HepG2 (cell line): Measurements from ENCODE around the gene SMAP2. TPM values are rescaled to one million over a fixed set of nuclear protein-coding genes. Genes with fewer than 3 reads are reported as not detected.

Experiments
- ATAC-seq: fragments of 200-7000 bp; cut with Tn5 transposase; 3 replicates; pipeline ENCODE4 v1.9.1; 2020; ENCODE audit warnings: mild to moderate bottlenecking, moderate library complexity
- BruUV-seq: library from RNA; stranded (reverse); fragments of 400-500 nt; replicated peaks from 2 replicates; lab custom pipeline; 2021; lab: Mats Ljungman, UMichigan
- CTCF ChIA-PET: fragments of 300-600 bp; formaldehyde crosslinking; extraction: SDS; loops from one replicate; lab custom pipeline; 2021; ENCODE audit warnings: low total read pairs, inconsistent platforms, low intra/inter-chr PET ratio; lab: Yijun Ruan, JAX
- POLR2A ChIA-PET: fragments of 350-600 bp; sonication (Branson Sonifier 250); formaldehyde crosslinking; loops from one replicate; lab custom pipeline; 2020; ENCODE audit warnings: antibody characterized with exemption, inconsistent platforms; lab: Yijun Ruan, JAX
- DNase-seq: peaks from one replicate; pipeline ENCODE4 v3.0.0-alpha.2; 2015; ENCODE audit warnings: low spot score
- FAIRE-seq: peaks from 3 replicates; lab custom pipeline; 2011; peaks lifted over from hg19 to GRCh38; lab: Jason Lieb, UNC
- H2AFZ ChIP-seq: one replicate; pipeline ENCODE4 v1.6.1; 2011; ENCODE audit warnings: low read length, inconsistent platforms
- H3K27ac ChIP-seq: fragments of 300-600 bp; 3 replicates; pipeline ENCODE4 v1.8.0; 2011; ENCODE audit warnings: mixed run types, mild to moderate bottlenecking, mixed read lengths, low read length, inconsistent platforms; ENCODE audit not compliant: insufficient read depth; ENCODE audit errors: extremely low read length
- H3K27me3 ChIP-seq, 2 experiments: fragments of 200-600 bp in 1 of 2; 2 replicates in 1 of 2; 3 replicates in 1 of 2; pipeline versions ENCODE4 v1.6.0 to v1.8.0; 2011; ENCODE audit warnings: low read length in 2 of 2, mild to moderate bottlenecking in 2 of 2, moderate library complexity in 2 of 2, inconsistent platforms in 1 of 2; ENCODE audit not compliant: insufficient read depth in 2 of 2, control insufficient read depth in 1 of 2
- H3K36me3 ChIP-seq, 2 experiments: fragments of 200-600 bp in 1 of 2; replicated peaks in 1 of 2; 2 replicates in 1 of 2; 3 replicates in 1 of 2; pipeline versions ENCODE4 v1.5.1 to v1.8.0; 2011; ENCODE audit warnings: low read length in 2 of 2, inconsistent platforms in 1 of 2; ENCODE audit not compliant: insufficient read depth in 2 of 2, control insufficient read depth in 1 of 2
- H3K4me1 ChIP-seq: 2 replicates; pipeline ENCODE4 v1.5.1; 2012; ENCODE audit warnings: low read length, inconsistent platforms; ENCODE audit not compliant: insufficient read depth
- H3K4me2 ChIP-seq: 2 replicates; pipeline ENCODE4 v1.6.0; 2011; ENCODE audit warnings: low read depth, low read length, inconsistent platforms
- H3K4me3 ChIP-seq, 3 experiments: fragments of 200-600 bp in 1 of 3; sonication (generic), shearing (Covaris generic) in 1 of 3; replicated peaks in 1 of 3; 2 replicates each; pipeline ENCODE4 v1.5.1; 2011 to 2016; ENCODE audit warnings: low read length in 3 of 3, inconsistent platforms in 2 of 3, low read depth in 2 of 3, mild to moderate bottlenecking in 2 of 3, control low read depth in 1 of 3, mixed read lengths in 1 of 3; ENCODE audit not compliant: insufficient read depth in 1 of 3
- H3K79me2 ChIP-seq: one replicate; pipeline ENCODE4 v1.6.1; 2011; ENCODE audit warnings: low read length, inconsistent platforms; ENCODE audit not compliant: insufficient read depth
- H3K9ac ChIP-seq: 2 replicates; pipeline ENCODE4 v1.6.0; 2011; ENCODE audit warnings: mild to moderate bottlenecking, low read depth, low read length, inconsistent platforms; ENCODE audit not compliant: insufficient read depth
- H3K9me3 ChIP-seq: 2 replicates; pipeline ENCODE4 v1.5.1; 2012; ENCODE audit warnings: mild to moderate bottlenecking, low read length
- H4K20me1 ChIP-seq: 2 replicates; pipeline ENCODE4 v1.6.0; 2011; ENCODE audit warnings: inconsistent platforms, mild to moderate bottlenecking, low read length, moderate library complexity; ENCODE audit not compliant: insufficient read depth
- AKAP8 ChIP-seq: sonication (generic); formaldehyde crosslinking; IDR thresholded peaks from 2 replicates; pipeline ENCODE4 v1.5.1; 2020; ENCODE audit warnings: mild to moderate bottlenecking, missing genetic modification reagents
- BRCA1 ChIP-seq: sonication (generic); formaldehyde crosslinking; IDR thresholded peaks from 2 replicates; pipeline ENCODE4 v1.4.0; 2020; ENCODE audit warnings: missing genetic modification reagents
- CBFB ChIP-seq: sonication (generic); formaldehyde crosslinking; IDR thresholded peaks from 2 replicates; pipeline ENCODE4 v1.4.0; 2020; ENCODE audit warnings: missing genetic modification reagents
- CREBL2 ChIP-seq: sonication (generic); formaldehyde crosslinking; IDR thresholded peaks from 2 replicates; pipeline ENCODE4 v1.8.1; 2023; ENCODE audit warnings: missing genetic modification reagents, mild to moderate bottlenecking, borderline replicate concordance
- KLF15 ChIP-seq: sonication (generic); formaldehyde crosslinking; IDR thresholded peaks from 2 replicates; pipeline ENCODE4 v1.8.1; 2023; ENCODE audit warnings: borderline replicate concordance, mild to moderate bottlenecking, inconsistent platforms, missing genetic modification reagents, mixed read lengths
- MAF1 ChIP-seq: sonication (generic); formaldehyde crosslinking; IDR thresholded peaks from 2 replicates; pipeline ENCODE4 v1.5.0; 2020; ENCODE audit warnings: missing genetic modification reagents, borderline replicate concordance
- MTF1 ChIP-seq: sonication (generic); formaldehyde crosslinking; IDR thresholded peaks from 2 replicates; pipeline ENCODE4 v1.5.0; 2020; ENCODE audit warnings: missing genetic modification reagents
- ONECUT2 ChIP-seq: sonication (generic); formaldehyde crosslinking; IDR thresholded peaks from 2 replicates; pipeline ENCODE4 v1.4.0; 2020; ENCODE audit warnings: missing genetic modification reagents
- POLR2AphosphoS2 ChIP-seq: IDR thresholded peaks from 2 replicates; pipeline ENCODE4 v1.6.1; 2011; ENCODE audit warnings: low read depth, low read length, improper control_type of control experiment
- SMAD3 ChIP-seq: sonication (generic); formaldehyde crosslinking; IDR thresholded peaks from 2 replicates; pipeline ENCODE4 v1.4.0; 2020; ENCODE audit warnings: missing genetic modification reagents
- THAP11 ChIP-seq: IDR thresholded peaks from 2 replicates; pipeline ENCODE4 v1.6.1; 2016; ENCODE audit warnings: missing biosample characterization, missing genetic modification reagents
- ZBTB38 ChIP-seq: sonication (generic); formaldehyde crosslinking; IDR thresholded peaks from 2 replicates; pipeline ENCODE4 v1.5.1; 2020; ENCODE audit warnings: mild to moderate bottlenecking, missing genetic modification reagents
- ZKSCAN5 ChIP-seq: sonication (generic); formaldehyde crosslinking; IDR thresholded peaks from 2 replicates; pipeline ENCODE4 v1.5.1; 2020; ENCODE audit warnings: mild to moderate bottlenecking, missing genetic modification reagents
- ZNF143 ChIP-seq: sonication (generic); formaldehyde crosslinking; IDR thresholded peaks from 2 replicates; pipeline ENCODE4 v1.4.0; 2020; ENCODE audit warnings: missing genetic modification reagents
- ZNF160 ChIP-seq: sonication (generic); formaldehyde crosslinking; IDR thresholded peaks from 2 replicates; pipeline ENCODE4 v1.8.0; 2022; ENCODE audit warnings: mild to moderate bottlenecking, inconsistent platforms, missing genetic modification reagents
- ZNF766 ChIP-seq: sonication (generic); formaldehyde crosslinking; IDR thresholded peaks from 2 replicates; pipeline ENCODE4 v1.5.0; 2020; ENCODE audit warnings: missing genetic modification reagents, borderline replicate concordance
- WGBS: methylation state at CpG from one replicate; pipeline ENCODE4 v1.1.6; 2017; ENCODE audit warnings: low lambda C conversion rate; 5-methylcytosine and 5-hydroxymethylcytosine counted together
- in situ Hi-C: cut with HindIII; loops from 2 replicates; pipeline ENCODE4 v1.10.0; 2017; ENCODE audit warnings: low pct_unique_long_range_greater_than_20kb; ENCODE audit not compliant: extremely low pct_ligation_motif_present
- intact Hi-C: fragments of 100-400 bp; cut with micrococcal nuclease; formaldehyde crosslinking; loops from one replicate; pipeline ENCODE4 v1.10.0; 2022; ENCODE audit not compliant: unreplicated experiment
- polyA plus RNA-seq, 8 experiments: library from polyadenylated mRNA; depleted of rRNA in 3 of 8; stranded (reverse) in 7 of 8; unstranded in 1 of 8; fragments of >200 nt; fragmentation: Illumina TruSeq in 4 of 8; extraction: Trizol in 4 of 8; gene quantifications; 2 replicates each; pipeline versions ENCODE4 v1.2.1 to v1.2.3, GENCODE V29; 2011 to 2016; ENCODE audit warnings: low read depth in 4 of 8, missing spikeins in 1 of 8, mixed read lengths in 1 of 8; ENCODE audit not compliant: insufficient read depth in 1 of 8
- total RNA-seq, 5 experiments: library from RNA; depleted of rRNA; stranded (reverse); fragments of >200 nt; fragmentation: Illumina TruSeq; extraction: Trizol; gene quantifications; 2 replicates each; pipeline ENCODE4 v1.2.3, GENCODE V29; 2016; ENCODE audit warnings: low read depth in 1 of 5
- TF ChIP-seq, protein P1 (sequence below): sonication (generic); formaldehyde crosslinking; IDR thresholded peaks from 2 replicates; pipeline ENCODE4 v1.8.0; 2022; ENCODE audit warnings: low read depth, missing genetic modification reagents

The SMAP2 gene
- total and polyA plus RNA-seq, 2 of the 13 experiments (the other 11 are each of a cell fraction or from before 2014, with no cell fraction given): 19.0 to 22.3 TPM

DNA sequence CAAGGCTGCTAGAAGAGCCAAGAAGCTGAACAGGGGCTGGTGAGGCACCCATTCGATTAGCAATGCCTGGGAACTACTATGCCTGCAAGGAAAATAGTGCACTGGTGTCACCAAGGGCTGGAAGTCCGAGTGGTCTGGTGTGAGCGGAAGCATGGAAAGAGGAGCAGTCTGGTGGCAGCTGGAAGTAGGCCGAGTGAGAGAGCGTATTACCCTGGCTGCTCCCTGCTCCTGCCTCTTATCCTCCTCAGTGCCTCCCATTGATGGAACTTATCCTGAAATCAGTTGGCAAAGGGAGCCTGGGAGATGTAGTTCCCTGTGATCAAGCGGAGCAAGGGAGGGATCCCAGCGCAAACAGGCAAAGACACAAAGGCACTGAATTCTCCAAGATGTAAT, 9.6 kb downstream of the SMAP2 start:
- CTCF ChIA-PET: no interaction called here

DNA sequence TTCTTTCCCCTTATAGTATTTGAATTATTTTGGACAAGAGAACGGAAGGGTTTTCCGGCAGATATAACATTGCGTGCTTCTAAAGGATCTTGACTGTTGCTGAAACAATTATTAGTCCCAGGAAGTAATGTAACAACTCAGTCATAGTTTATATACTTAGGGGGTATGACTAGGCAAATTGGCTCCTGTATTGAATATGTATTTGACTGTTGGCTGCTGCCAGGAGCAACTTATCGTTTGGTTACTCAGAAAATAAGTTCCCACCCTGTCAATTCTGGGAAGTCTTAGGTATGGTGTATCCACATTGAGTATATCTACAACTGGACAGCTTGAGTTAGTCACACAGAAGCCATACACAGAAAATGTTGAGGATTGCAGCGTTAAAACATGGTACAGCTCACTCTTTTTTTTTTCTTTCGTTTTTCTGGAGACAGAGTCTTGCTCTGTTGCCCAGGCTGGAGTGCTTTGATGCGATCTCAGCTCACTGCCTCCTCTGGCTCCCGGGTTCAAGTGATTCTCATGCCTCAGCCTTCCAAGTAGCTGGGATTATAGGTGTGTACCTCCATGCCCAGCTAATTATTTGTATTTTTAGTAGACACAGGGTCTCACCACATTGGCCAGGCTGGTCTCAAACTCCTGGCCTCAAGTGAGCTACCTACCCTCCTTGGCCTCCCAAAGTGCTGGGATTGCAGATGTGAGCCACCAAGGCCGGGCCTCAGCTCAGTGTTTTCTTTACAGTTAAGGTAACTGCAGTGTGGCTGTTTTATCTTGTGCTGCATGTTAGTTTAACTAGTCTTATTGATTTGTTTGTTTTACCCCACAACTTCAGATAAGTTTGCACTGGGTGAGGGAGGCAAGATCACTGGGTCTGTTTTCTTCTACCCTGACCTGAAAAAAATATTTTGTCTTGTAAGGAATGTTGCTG, 10.2 kb downstream of the SMAP2 start:
- H4K20me1 ChIP-seq: no peaks in the 10 kb centered on the region
- in situ Hi-C loops (no loop called here), intact Hi-C loops (no loop called here)
- no peak overlapping the region for H2AFZ ChIP-seq
- ATAC-seq (peak; percentile 81), DNase-seq (peak; percentile 76), FAIRE-seq (peak; percentile 73)
- H3K27me3 ChIP-seq: no peaks in the 10 kb centered on the region
- peak overlapping the region; percentile 46 for H3K9ac ChIP-seq
- peak overlapping the region; percentile 64 for H3K4me2 ChIP-seq
- no peaks in the 10 kb centered on the region for H3K9me3 ChIP-seq
- peak overlapping the region; percentile 18 to 36 (median 23); a peak in 2 of 6 replicates for H3K4me3 ChIP-seq
- WGBS: 47% methylated on average over 9 of the region's 9 CpGs
- ChIA-PET CTCF (interaction anchor here (1.4 kb wide), 1 partner anchor 20 kb away, joined by 5 read pairs; no protein-coding TSS in a partner anchor), POLR2A (interaction anchor here (0.8 to 4.7 kb wide), 10 partner anchors 10 to 307 kb away, joined by 3 to 39 read pairs (median 5); partner anchors contain the start of genes COL9A2, NFYC, SMAP2 and TMCO2)
- no peaks in the 10 kb centered on the region for H3K36me3 ChIP-seq
- no TSS peak for BruUV-seq
- H3K79me2 ChIP-seq: peaks cover 81% of the 10 kb centered on the region
- H3K4me1 ChIP-seq: peaks cover 90% of the 10 kb centered on the region
- peak overlapping the region; percentile 81 for H3K27ac ChIP-seq
- TF ChIP-seq ZKSCAN5 (no peak), POLR2AphosphoS2 (no peak), KLF15 (CRISPR knock-in tag) (no peak), CBFB (CRISPR knock-in tag) (no peak), SMAD3 (CRISPR knock-in tag) (0 out of 2 replicates have a peak, but pooled peaks have one; percentile 40), BRCA1 (CRISPR knock-in tag) (no peak), ZNF766 (CRISPR knock-in tag) (no peak), MAF1 (no peak), ONECUT2 (peak; percentile 97), MTF1 (CRISPR knock-in tag) (no peak)
- TF ChIP-seq, protein P1, sequence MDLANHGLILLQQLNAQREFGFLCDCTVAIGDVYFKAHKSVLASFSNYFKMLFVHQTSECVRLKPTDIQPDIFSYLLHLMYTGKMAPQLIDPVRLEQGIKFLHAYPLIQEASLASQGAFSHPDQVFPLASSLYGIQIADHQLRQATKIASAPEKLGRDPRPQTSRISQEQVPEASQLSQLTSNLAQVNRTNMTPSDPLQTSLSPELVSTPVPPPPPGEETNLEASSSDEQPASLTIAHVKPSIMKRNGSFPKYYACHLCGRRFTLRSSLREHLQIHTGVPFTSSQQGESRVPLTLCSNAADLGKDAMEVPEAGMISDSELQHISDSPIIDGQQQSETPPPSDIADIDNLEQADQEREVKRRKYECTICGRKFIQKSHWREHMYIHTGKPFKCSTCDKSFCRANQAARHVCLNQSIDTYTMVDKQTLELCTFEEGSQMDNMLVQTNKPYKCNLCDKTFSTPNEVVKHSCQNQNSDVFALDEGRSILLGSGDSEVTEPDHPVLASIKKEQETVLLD (CRISPR knock-in tag): no peak

More for the DNA sequence above, 9.6 kb downstream of the SMAP2 start:
- no peaks in the 10 kb centered on the region for H3K36me3 ChIP-seq
- peak overlapping the region; percentile 64 for H3K4me2 ChIP-seq
- intact Hi-C loops (no loop called here), in situ Hi-C loops (no loop called here)
- WGBS: 87% methylated on average over 7 of the region's 7 CpGs
- no peak overlapping the region for H2AFZ ChIP-seq
- H3K79me2 ChIP-seq: peaks cover 85% of the 10 kb centered on the region
- FAIRE-seq (no peak), DNase-seq (no peak), ATAC-seq (peak; percentile 26; the same call in 2 of the 3 replicates)
- peak overlapping the region; percentile 81 for H3K27ac ChIP-seq
- H4K20me1 ChIP-seq: no peaks in the 10 kb centered on the region
- no peak overlapping the region; a peak in 1 of 6 replicates for H3K4me3 ChIP-seq
- no peaks in the 10 kb centered on the region for H3K27me3 ChIP-seq
- TF ChIP-seq ZBTB38 (CRISPR knock-in tag) (peak; percentile 91), AKAP8 (CRISPR knock-in tag) (no peak), THAP11 (CRISPR knock-in tag) (peak; percentile 86), ZNF160 (CRISPR knock-in tag) (no peak), CREBL2 (CRISPR knock-in tag) (no peak), ZNF143 (peak; percentile 74)
- no TSS peak for BruUV-seq
- peak overlapping the region; percentile 46; the same call in 1 of the 2 replicates for H3K9ac ChIP-seq
- POLR2A ChIA-PET: interaction anchor here (0.9 to 4.7 kb wide), 6 partner anchors 7 to 308 kb away, joined by 3 to 39 read pairs (median 6); partner anchors contain the start of genes COL9A2, NFYC, SMAP2 and TMCO2
- H3K9me3 ChIP-seq: no peaks in the 10 kb centered on the region
- H3K4me1 ChIP-seq: peaks cover 84% of the 10 kb centered on the region
